ENCODE data around the gene VWA2.

DNA sequence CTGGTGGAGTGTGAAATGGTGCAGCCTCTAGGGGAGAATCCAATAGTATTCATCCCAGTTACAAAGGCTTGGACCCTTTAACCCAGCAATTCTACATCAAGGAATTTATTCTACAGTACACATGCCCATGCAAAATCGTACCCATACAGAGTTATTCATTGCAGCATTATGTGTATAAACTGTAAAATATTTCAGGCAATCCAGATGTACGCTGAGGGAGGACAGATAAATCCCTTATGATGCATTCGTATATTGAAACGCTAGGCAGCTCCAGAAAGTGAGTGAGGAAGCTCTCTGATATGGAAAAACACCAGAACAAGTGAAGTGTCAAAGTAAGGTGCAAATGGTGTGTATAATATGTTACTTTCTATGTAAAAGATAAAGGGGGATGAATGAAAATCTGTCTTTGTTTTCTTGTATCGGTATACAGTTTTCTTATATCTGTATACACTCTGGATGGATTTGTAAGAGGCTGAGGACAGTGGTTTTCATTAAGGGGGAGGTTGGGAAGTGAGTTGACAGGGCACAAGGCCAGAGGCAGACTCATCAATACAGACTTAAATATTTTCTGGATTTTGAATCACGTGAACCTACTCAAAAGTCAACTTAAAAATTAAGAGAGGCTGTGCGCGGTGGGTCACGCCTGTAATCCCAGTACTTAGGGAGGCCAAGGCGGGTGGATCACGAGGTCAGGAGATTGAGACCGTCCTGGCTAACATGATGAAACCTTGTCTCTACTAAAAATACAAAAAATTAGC lies 17.1 kb downstream of the VWA2 start:
- TF ChIP-seq CTCF (conservative IDR thresholded peaks at IDR 0.05; ENCODE audit: low read length) (no peak), EZH2phosphoT487 (IDR thresholded peaks at IDR 0.05; ENCODE audit: borderline replicate concordance) (no peak)
